Left renal pelvis (tissue), 4 donors: Measurements from ENCODE around the gene EFS. TPM values are rescaled to one million over a fixed set of nuclear protein-coding genes. Genes with fewer than 3 reads are reported as not detected.
"Not testable (repeated sequence)": the region's sequence is repeated elsewhere in the genome, so short reads cannot be mapped to it uniquely, and the experiment has no call there.

ENCODE experiments used
- DNase-seq, 4 donors: peaks; one replicate each; pipeline ENCODE4 v3.0.0-alpha.2; 2013; ENCODE audit warnings: low read depth in 4 of 4, low spot score in 3 of 4
- polyA plus RNA-seq, 4 donors: library from polyadenylated mRNA; unstranded; fragments of 120-200 nt; gene quantifications; one replicate each; pipeline ENCODE4 v1.2.1, GENCODE V29; 2013; ENCODE audit not compliant: insufficient read length in 4 of 4

EFS gene
- 10 to 100 TPM; 35.4 to 66.8 (median 46.1) TPM for polyA plus RNA-seq

- peak in 1 of 4 donors; percentile 16 for DNase-seq
Observed at GRCh38 chr14:23365036-23365731, at the start of gene EFS. EFS (minus strand) TSS chr14:23365172; CDS start chr14:23365025, 147 bp downstream.

- no peak for DNase-seq
Observed at GRCh38 chr14:23414254-23414653, 49.3 kb upstream of the EFS start.

GRCh38 chr14:23413681-23414080 is 48.7 kb upstream of the EFS start:
- no peak for DNase-seq

- no peak for DNase-seq
Observed at GRCh38 chr14:23411563-23412525, 46.9 kb upstream of the EFS start.

- no peak for DNase-seq
Observed at GRCh38 chr14:23409966-23410635, 45.1 kb upstream of the EFS start.

- no peak for DNase-seq
Observed at GRCh38 chr14:23409475-23409874, 44.5 kb upstream of the EFS start.

GRCh38 chr14:23408307-23408630 is 43.3 kb upstream of the EFS start:
- no peak for DNase-seq

GRCh38 chr14:23407516-23408306 is 42.7 kb upstream of the EFS start, which contains the start of gene MYH6:
MYH6 (minus strand) TSS chr14:23408273; CDS start chr14:23407223, 1,050 bp downstream.
- DNase-seq: no peak

GRCh38 chr14:23406725-23407355 is 41.9 kb upstream of the EFS start:
- DNase-seq: no peak

GRCh38 chr14:23406244-23406643 is 41.3 kb upstream of the EFS start:
- DNase-seq: no peak

- no peak for DNase-seq
Observed at GRCh38 chr14:23405516-23406025, 40.6 kb upstream of the EFS start.

- no peak for DNase-seq
Observed at GRCh38 chr14:23405096-23405495, 40.1 kb upstream of the EFS start.

GRCh38 chr14:23404331-23404900 is 39.4 kb upstream of the EFS start:
- DNase-seq: no peak

- no peak for DNase-seq
Observed at GRCh38 chr14:23403908-23404307, 38.9 kb upstream of the EFS start.

GRCh38 chr14:23403139-23403438 is 38.1 kb upstream of the EFS start:
- no peak for DNase-seq

GRCh38 chr14:23402296-23403138 is 37.5 kb upstream of the EFS start:
- no peak for DNase-seq

GRCh38 chr14:23401291-23401690 is 36.3 kb upstream of the EFS start:
- DNase-seq: no peak

GRCh38 chr14:23400496-23401149 is 35.7 kb upstream of the EFS start:
- not testable (repeated sequence) for DNase-seq
